HEK293T (cell line): ENCODE results near the gene CCDC40.

Source experiments
- CTCF ChIA-PET: fragments of 350-600 bp; formaldehyde crosslinking; extraction: SDS; loops from one replicate; lab custom pipeline; 2021; ENCODE audit warnings: antibody characterized with exemption, inconsistent platforms; lab: Yijun Ruan, JAX
- POLR2A ChIA-PET: fragments of 350-600 bp; formaldehyde crosslinking; extraction: SDS; loops from one replicate; lab custom pipeline; 2020; ENCODE audit warnings: antibody characterized with exemption, inconsistent platforms; lab: Yijun Ruan, JAX
- DNase-seq: peaks from one replicate; pipeline ENCODE4 v3.0.0; 2012; ENCODE audit warnings: mixed read lengths; ENCODE audit errors: extremely low spot score
- ARNT ChIP-seq: fragments of 450-650 bp; IDR thresholded peaks from 2 replicates; pipeline ENCODE4 v1.6.1; 2017; ENCODE audit warnings: mild to moderate bottlenecking
- BHLHE40 ChIP-seq: fragments of 450-650 bp; IDR thresholded peaks from 2 replicates; pipeline ENCODE4 v1.6.1; 2016; ENCODE audit warnings: mild to moderate bottlenecking, moderate library complexity, borderline replicate concordance
- CTBP1 ChIP-seq: fragments of 450-650 bp; IDR thresholded peaks from 2 replicates; pipeline ENCODE4 v1.6.1; 2016; ENCODE audit warnings: borderline replicate concordance
- ELF4 ChIP-seq: fragments of 450-650 bp; IDR thresholded peaks from 2 replicates; pipeline ENCODE4 v1.6.1; 2017; ENCODE audit warnings: antibody characterized with exemption
- FOXA1 ChIP-seq: fragments of 450-650 bp; IDR thresholded peaks from 2 replicates; pipeline ENCODE4 v1.6.1; 2016; ENCODE audit warnings: mild to moderate bottlenecking
- FOXK2 ChIP-seq: fragments of 450-650 bp; IDR thresholded peaks from 2 replicates; pipeline ENCODE4 v1.6.1; 2016; ENCODE audit warnings: mild to moderate bottlenecking
- FOXM1 ChIP-seq: fragments of 450-650 bp; IDR thresholded peaks from 2 replicates; pipeline ENCODE4 v1.6.1; 2017; ENCODE audit warnings: mild to moderate bottlenecking, borderline replicate concordance
- HDGF ChIP-seq: fragments of 450-650 bp; IDR thresholded peaks from 2 replicates; pipeline ENCODE4 v1.6.1; 2017; ENCODE audit warnings: antibody characterized with exemption, borderline replicate concordance
- L3MBTL2 ChIP-seq: fragments of 450-650 bp; conservative IDR thresholded peaks from 2 replicates; pipeline ENCODE4 v1.6.1; 2016; ENCODE audit warnings: mild to moderate bottlenecking
- LEF1 ChIP-seq: fragments of 450-650 bp; IDR thresholded peaks from 2 replicates; pipeline ENCODE4 v1.6.1; 2017; ENCODE audit warnings: mild to moderate bottlenecking, borderline replicate concordance
- NFRKB ChIP-seq: fragments of 450-650 bp; IDR thresholded peaks from 2 replicates; pipeline ENCODE4 v1.6.1; 2016; ENCODE audit warnings: mild to moderate bottlenecking, moderate library complexity
- SP1 ChIP-seq: fragments of 450-650 bp; IDR thresholded peaks from 2 replicates; pipeline ENCODE4 v1.6.1; 2017
- SUZ12 ChIP-seq: fragments of 450-650 bp; IDR thresholded peaks from 2 replicates; pipeline ENCODE4 v1.6.1; 2016; ENCODE audit warnings: mild to moderate bottlenecking
- TARDBP ChIP-seq: fragments of 450-650 bp; IDR thresholded peaks from 2 replicates; pipeline ENCODE4 v1.6.1; 2016
- ZNF384 ChIP-seq: fragments of 450-650 bp; IDR thresholded peaks from 2 replicates; pipeline ENCODE4 v1.6.1; 2016
- TF ChIP-seq, protein P1 (sequence below): fragments of 450-650 bp; IDR thresholded peaks from 2 replicates; pipeline ENCODE4 v1.6.1; 2016

CCDC40 gene

DNA sequence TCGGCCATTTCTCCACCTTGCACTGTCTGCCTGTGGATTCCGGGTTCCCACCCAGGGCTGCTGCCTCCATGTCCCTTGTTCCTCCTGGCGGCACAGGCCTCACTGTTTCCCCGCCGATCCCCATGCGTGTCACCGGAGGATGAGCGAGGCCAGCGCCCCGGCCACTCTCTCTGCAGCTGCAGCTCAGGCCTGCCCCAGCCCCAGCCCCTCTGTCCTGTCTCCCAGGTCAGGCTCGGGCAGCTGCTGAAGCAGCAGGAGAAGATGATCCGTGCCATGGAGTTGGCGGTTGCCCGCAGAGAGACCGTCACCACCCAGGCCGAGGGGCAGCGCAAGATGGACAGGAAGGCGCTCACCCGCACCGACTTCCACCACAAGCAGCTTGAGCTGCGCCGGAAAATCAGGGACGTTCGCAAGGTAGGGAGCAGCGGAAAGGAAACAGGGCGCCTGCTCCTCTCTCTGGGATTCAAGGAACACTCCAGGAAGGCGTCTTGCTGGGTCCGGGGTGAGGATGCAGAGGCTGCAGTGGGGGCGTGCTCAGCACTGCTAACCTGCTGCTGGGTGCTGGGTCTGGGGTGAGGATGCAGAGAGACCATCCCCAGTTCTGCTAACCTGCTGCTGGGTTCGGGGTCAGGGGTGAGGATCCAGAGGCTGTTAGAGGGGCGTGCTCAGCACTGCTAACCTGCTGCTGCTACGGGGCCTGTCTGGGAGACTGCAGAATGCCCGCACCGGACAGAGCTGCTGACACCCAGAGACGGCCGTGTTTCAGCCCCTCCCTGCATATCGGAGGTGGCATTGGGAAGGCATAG lies 58.8 kb downstream of the CCDC40 start:
- no peak for TF ChIP-seq FOXA1
- no peak for TF ChIP-seq SUZ12
- TF ChIP-seq NFRKB, result no peak
- no peak for TF ChIP-seq TARDBP
- TF ChIP-seq, protein P1, sequence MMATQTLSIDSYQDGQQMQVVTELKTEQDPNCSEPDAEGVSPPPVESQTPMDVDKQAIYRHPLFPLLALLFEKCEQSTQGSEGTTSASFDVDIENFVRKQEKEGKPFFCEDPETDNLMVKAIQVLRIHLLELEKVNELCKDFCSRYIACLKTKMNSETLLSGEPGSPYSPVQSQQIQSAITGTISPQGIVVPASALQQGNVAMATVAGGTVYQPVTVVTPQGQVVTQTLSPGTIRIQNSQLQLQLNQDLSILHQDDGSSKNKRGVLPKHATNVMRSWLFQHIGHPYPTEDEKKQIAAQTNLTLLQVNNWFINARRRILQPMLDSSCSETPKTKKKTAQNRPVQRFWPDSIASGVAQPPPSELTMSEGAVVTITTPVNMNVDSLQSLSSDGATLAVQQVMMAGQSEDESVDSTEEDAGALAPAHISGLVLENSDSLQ, result no peak
- no peak for TF ChIP-seq CTBP1
- no peak for TF ChIP-seq L3MBTL2
- TF ChIP-seq HDGF, result no peak
- no peak for TF ChIP-seq LEF1
- TF ChIP-seq FOXM1, result no peak
- no peak for TF ChIP-seq ZNF384
- ChIA-PET POLR2A (no interaction called here), CTCF (no interaction called here)
- no peak for DNase-seq

DNA sequence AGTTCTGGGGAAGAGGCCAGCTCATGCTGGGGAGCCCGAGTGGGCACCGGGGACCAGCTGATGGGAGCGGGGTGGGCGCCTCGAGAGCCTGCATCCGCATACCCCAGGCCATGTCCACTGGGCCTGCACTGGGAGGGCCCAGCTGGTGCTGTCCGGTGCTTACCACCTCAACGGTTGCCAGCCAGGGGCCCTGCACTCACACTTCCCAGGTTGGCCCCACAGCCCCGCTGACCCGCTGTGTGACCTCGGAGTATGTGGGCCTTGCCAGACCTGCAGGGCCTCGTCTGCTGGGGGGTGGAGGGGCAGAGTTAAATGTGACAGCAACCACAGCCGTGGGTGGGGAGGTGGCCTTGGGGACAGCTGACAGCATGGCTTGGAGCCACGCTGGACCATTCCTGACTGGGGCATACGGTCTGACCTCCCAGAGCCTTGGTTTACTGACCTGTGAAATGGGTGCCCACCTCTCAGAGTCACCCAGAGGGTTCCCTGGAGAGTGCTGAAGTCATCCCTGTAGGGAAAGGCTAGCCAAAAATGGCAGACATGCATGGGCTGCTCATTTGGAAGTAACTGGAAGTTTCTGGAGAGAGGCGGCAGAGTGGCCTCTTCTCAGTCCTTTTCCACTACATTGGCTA lies 59.5 kb downstream of the CCDC40 start:
- TF ChIP-seq HDGF (no peak), NFRKB (no peak)
- no peak for DNase-seq
- ChIA-PET CTCF (no interaction called here), POLR2A (no interaction called here)

DNA sequence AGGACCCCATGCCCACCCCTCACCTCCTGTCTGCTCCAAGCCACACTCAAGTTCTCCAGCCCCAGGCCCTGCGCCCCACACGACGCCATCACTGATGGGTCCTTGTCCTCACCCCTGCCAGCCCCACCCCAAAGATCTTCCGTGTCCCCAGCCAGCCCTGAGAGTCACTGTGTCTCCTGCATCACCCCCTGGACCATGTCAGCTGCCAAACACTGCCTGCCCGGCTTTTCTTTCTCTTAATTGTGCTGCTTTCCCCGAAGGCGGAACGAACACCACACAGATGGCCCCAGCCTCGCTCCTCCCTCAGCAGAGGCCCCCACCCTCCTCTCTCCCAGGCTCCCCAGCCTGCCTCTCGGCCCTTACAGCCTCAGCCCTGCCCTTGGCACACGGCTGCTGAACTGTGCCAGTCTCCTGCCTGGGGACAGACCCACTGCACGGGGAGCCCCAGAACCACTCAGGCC lies 60.1 kb downstream of the CCDC40 start:
- TF ChIP-seq ARNT (no peak), CTBP1 (no peak), LEF1 (no peak), TARDBP (no peak), FOXK2 (no peak), SP1 (no peak), HDGF (no peak), FOXA1 (no peak), ZNF384 (no peak), NFRKB (no peak), ELF4 (no peak), BHLHE40 (no peak), FOXM1 (no peak), L3MBTL2 (no peak)
- TF ChIP-seq, protein P1, result no peak
- ChIA-PET POLR2A (no interaction called here), CTCF (no interaction called here)
- DNase-seq, result no peak

DNA sequence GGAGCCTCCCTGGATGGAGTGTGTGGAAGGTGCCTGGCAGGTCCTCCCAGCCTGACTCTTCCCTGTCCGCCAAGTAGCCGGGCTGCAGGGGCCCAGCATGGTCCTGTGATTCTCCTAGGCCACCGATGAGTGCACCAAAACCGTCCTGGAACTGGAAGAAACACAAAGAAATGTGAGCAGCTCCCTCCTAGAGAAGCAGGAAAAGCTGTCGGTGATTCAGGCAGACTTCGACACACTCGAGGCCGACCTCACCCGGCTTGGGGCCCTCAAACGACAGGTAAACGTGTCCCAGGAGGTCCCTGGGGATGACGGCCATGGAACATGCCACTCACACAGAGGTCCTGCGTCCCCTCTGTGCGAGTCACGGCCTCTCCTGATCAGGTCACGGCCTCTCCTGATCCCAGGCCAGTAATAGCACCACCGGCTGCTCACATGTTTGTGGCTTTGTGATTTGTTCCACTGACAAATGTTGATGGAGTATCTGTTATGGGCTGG lies 60.7 kb downstream of the CCDC40 start:
- CTCF ChIA-PET, result no interaction called here
- TF ChIP-seq LEF1 (no peak), FOXM1 (no peak), ARNT (no peak), TARDBP (no peak), CTBP1 (no peak), L3MBTL2 (no peak), BHLHE40 (no peak), ELF4 (no peak)
- DNase-seq, result no peak
- POLR2A ChIA-PET, result no interaction called here

DNA sequence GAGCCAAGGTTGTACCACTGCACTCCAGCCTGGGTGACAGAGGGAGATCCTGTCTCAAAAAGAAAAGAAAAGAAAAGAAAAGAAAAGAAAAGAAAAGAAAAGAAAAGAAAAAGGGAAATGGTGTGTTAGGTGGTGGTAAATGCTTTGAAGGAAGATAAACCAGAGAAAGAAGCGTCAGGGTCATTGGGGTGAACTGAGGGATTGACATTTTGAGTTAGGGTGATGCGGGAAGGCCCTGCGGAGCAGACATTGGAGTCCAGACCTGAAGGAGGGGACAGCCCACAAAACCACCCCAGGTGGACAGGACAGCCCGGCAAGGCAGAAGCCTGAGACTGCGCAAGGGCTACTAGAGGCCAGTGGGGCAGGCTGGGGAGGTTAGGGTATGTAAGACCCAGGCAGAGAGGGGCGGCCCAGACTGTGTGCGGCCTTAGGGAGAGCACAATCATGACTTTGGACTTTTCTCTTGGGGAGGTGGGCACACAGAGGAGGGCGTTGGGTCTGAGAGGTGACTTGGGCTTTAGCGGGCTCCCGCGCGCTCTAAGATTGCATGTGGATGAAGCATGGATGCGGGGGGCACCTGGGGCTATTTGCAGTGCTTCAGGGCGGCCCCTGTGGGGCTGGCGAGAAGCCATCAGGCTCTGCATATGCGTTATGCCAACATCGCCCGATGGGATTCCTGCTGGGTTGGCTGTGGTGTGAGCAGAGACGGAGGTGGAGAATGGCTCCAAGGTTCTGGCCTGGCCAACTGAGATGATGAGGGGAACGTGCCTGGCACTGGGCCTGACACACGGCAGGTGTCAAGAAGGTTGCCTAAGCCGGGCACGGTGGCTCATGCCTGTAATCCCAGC lies 61.6 kb downstream of the CCDC40 start:
- POLR2A ChIA-PET, result no interaction called here
- CTCF ChIA-PET, result no interaction called here
- TF ChIP-seq FOXK2, result no peak
- no peak for TF ChIP-seq HDGF
- no peak for TF ChIP-seq L3MBTL2
- no peak for TF ChIP-seq ZNF384
- TF ChIP-seq ARNT, result no peak
- no peak for TF ChIP-seq LEF1
- no peak for TF ChIP-seq BHLHE40
- TF ChIP-seq, protein P1, result no peak
- TF ChIP-seq TARDBP, result no peak
- no peak for TF ChIP-seq SP1
- no peak for TF ChIP-seq ELF4
- TF ChIP-seq SUZ12, result no peak
- TF ChIP-seq FOXM1, result no peak
- TF ChIP-seq CTBP1, result no peak
- DNase-seq, result no peak
